Measurements from ENCODE around the gene VTI1A. TPM values are rescaled to one million over a fixed set of nuclear protein-coding genes. Genes with fewer than 3 reads are reported as not detected.

The VTI1A gene
- total RNA-seq, 1 donor from 2014 or later: 22.7 TPM

- H3K36me3 Mint-ChIP-seq (ENCODE audit: low read depth): peaks cover 4% of the 10 kb centered on the region
- no peak overlapping the region for H3K27ac Mint-ChIP-seq (ENCODE audit: unreplicated experiment)
- H3K27me3 Mint-ChIP-seq (ENCODE audit: low read depth): no peaks in the 10 kb centered on the region
- DNase-seq (ENCODE audit: low spot score): no peak
- H3K4me3 Mint-ChIP-seq (ENCODE audit: unreplicated experiment): no peak overlapping the region
- H3K4me1 Mint-ChIP-seq (ENCODE audit: low read depth): peaks cover 6% of the 10 kb centered on the region
- H3K9me3 Mint-ChIP-seq (ENCODE audit: low read depth): peaks cover 11% of the 10 kb centered on the region
- TF ChIP-seq, protein P1, sequence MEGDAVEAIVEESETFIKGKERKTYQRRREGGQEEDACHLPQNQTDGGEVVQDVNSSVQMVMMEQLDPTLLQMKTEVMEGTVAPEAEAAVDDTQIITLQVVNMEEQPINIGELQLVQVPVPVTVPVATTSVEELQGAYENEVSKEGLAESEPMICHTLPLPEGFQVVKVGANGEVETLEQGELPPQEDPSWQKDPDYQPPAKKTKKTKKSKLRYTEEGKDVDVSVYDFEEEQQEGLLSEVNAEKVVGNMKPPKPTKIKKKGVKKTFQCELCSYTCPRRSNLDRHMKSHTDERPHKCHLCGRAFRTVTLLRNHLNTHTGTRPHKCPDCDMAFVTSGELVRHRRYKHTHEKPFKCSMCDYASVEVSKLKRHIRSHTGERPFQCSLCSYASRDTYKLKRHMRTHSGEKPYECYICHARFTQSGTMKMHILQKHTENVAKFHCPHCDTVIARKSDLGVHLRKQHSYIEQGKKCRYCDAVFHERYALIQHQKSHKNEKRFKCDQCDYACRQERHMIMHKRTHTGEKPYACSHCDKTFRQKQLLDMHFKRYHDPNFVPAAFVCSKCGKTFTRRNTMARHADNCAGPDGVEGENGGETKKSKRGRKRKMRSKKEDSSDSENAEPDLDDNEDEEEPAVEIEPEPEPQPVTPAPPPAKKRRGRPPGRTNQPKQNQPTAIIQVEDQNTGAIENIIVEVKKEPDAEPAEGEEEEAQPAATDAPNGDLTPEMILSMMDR (IDR thresholded peaks at IDR 0.05): no peak
Observed at GRCh38 chr10:112619556-112619955, 172.5 kb downstream of the VTI1A start.

DNA sequence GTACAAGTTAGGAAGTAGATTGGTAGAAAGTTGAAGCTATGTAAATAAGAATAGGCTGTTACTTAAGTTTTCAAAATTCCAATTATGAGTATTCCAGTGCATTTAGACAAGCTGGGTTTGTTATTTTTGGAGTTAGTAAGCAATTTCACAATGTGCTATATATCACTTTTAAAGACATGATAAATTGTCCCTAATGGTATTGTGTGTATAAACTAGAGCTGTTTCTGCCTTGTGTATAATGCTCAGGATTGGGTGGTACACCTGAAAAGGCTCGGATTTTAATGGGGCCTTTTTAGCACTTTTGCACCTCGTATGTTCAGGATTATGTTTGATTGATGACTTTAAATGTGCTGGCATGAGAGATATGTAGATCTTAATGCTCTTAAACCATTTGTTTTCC lies 175.8 kb downstream of the VTI1A start:
- no peak for DNase-seq (ENCODE audit: low spot score)
- H3K27ac Mint-ChIP-seq (ENCODE audit: unreplicated experiment): no peak overlapping the region

DNA sequence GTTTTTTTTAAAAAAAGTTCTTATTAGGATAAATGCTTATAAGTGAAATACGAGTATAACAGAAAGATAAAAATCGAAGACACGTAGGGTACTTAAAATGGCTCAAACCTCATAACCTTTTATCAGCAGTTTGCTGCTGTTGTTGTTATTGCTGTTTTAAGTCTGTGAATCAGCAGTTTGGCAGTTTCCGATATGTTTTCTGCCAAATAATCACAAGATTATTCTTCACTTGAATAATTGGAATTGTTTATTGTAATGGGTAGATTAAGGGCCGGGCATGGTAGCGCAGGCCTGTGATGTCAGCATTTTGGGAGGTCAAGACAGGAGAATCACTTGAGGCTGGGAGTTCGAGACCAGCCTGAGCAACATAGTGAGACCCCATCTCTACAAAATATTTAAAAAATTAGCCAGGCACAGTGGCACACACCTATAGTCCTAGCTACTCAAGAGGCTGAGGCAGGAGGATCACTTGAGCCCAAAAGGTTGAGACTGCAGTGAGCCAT lies 177.6 kb downstream of the VTI1A start:
- Mint-ChIP-seq H3K27me3 (ENCODE audit: low read depth) (no peaks in the 10 kb centered on the region), H3K27ac (ENCODE audit: unreplicated experiment) (no peak overlapping the region), H3K36me3 (ENCODE audit: low read depth) (no peaks in the 10 kb centered on the region), H3K4me1 (ENCODE audit: low read depth) (peaks cover 6% of the 10 kb centered on the region), H3K4me3 (ENCODE audit: unreplicated experiment) (no peak overlapping the region), H3K9me3 (ENCODE audit: low read depth) (no peaks in the 10 kb centered on the region)
- no peak for DNase-seq (ENCODE audit: low spot score)
- TF ChIP-seq, protein P1 (IDR thresholded peaks at IDR 0.05): no peak

More for the DNA sequence above, 175.8 kb downstream of the VTI1A start:
- Mint-ChIP-seq H3K4me1 (ENCODE audit: low read depth) (peaks cover 6% of the 10 kb centered on the region), H3K36me3 (ENCODE audit: low read depth) (no peaks in the 10 kb centered on the region), H3K4me3 (ENCODE audit: unreplicated experiment) (no peak overlapping the region), H3K9me3 (ENCODE audit: low read depth) (no peaks in the 10 kb centered on the region), H3K27me3 (ENCODE audit: low read depth) (no peaks in the 10 kb centered on the region)
- TF ChIP-seq, protein P1 (IDR thresholded peaks at IDR 0.05): no peak

GRCh38 chr10:112628951-112629609 lies 182.1 kb downstream of the VTI1A start:
- Mint-ChIP-seq H3K27me3 (ENCODE audit: low read depth) (no peaks in the 10 kb centered on the region), H3K27ac (ENCODE audit: unreplicated experiment) (no peak overlapping the region), H3K4me3 (ENCODE audit: unreplicated experiment) (no peak overlapping the region), H3K36me3 (ENCODE audit: low read depth) (no peaks in the 10 kb centered on the region), H3K9me3 (ENCODE audit: low read depth) (no peaks in the 10 kb centered on the region), H3K4me1 (ENCODE audit: low read depth) (peaks cover 14% of the 10 kb centered on the region)
- TF ChIP-seq, protein P1 (IDR thresholded peaks at IDR 0.05): no peak
- no peak for DNase-seq (ENCODE audit: low spot score)

- TF ChIP-seq, protein P1 (IDR thresholded peaks at IDR 0.05): no peak
- H3K27me3 Mint-ChIP-seq (ENCODE audit: low read depth): no peaks in the 10 kb centered on the region
- no peak for DNase-seq (ENCODE audit: low spot score)
- H3K27ac Mint-ChIP-seq (ENCODE audit: unreplicated experiment): no peak overlapping the region
- no peaks in the 10 kb centered on the region for H3K36me3 Mint-ChIP-seq (ENCODE audit: low read depth)
- no peak overlapping the region for H3K4me3 Mint-ChIP-seq (ENCODE audit: unreplicated experiment)
- H3K4me1 Mint-ChIP-seq (ENCODE audit: low read depth): peaks cover 24% of the 10 kb centered on the region
- H3K9me3 Mint-ChIP-seq (ENCODE audit: low read depth): no peaks in the 10 kb centered on the region
Observed at GRCh38 chr10:112631501-112632400, 184.7 kb downstream of the VTI1A start.
